ENCODE results near the gene GPR33. TPM values are rescaled to one million over a fixed set of nuclear protein-coding genes. Genes with fewer than 3 reads are reported as not detected.

The GPR33 gene
- total RNA-seq, 1 donor from 2014 or later: not detected

- no peaks in the 10 kb centered on the region for H3K4me1 Mint-ChIP-seq (ENCODE audit: low read depth, unreplicated experiment)
- H3K4me3 Mint-ChIP-seq (ENCODE audit: unreplicated experiment): no peak overlapping the region
- no peaks in the 10 kb centered on the region for H3K27me3 Mint-ChIP-seq (ENCODE audit: unreplicated experiment)
- DNase-seq: no peak
- TF ChIP-seq, protein P1, sequence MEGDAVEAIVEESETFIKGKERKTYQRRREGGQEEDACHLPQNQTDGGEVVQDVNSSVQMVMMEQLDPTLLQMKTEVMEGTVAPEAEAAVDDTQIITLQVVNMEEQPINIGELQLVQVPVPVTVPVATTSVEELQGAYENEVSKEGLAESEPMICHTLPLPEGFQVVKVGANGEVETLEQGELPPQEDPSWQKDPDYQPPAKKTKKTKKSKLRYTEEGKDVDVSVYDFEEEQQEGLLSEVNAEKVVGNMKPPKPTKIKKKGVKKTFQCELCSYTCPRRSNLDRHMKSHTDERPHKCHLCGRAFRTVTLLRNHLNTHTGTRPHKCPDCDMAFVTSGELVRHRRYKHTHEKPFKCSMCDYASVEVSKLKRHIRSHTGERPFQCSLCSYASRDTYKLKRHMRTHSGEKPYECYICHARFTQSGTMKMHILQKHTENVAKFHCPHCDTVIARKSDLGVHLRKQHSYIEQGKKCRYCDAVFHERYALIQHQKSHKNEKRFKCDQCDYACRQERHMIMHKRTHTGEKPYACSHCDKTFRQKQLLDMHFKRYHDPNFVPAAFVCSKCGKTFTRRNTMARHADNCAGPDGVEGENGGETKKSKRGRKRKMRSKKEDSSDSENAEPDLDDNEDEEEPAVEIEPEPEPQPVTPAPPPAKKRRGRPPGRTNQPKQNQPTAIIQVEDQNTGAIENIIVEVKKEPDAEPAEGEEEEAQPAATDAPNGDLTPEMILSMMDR (IDR thresholded peaks at IDR 0.05; ENCODE audit: partially characterized antibody, unreplicated experiment): no peak
- H3K9me3 Mint-ChIP-seq (ENCODE audit: unreplicated experiment): no peaks in the 10 kb centered on the region
- no peaks in the 10 kb centered on the region for H3K36me3 Mint-ChIP-seq (ENCODE audit: unreplicated experiment)
- no peak overlapping the region for H3K27ac Mint-ChIP-seq (ENCODE audit: unreplicated experiment)
Measured at GRCh38 chr14:31484754-31485153, 3.1 kb downstream of the GPR33 start.

DNA sequence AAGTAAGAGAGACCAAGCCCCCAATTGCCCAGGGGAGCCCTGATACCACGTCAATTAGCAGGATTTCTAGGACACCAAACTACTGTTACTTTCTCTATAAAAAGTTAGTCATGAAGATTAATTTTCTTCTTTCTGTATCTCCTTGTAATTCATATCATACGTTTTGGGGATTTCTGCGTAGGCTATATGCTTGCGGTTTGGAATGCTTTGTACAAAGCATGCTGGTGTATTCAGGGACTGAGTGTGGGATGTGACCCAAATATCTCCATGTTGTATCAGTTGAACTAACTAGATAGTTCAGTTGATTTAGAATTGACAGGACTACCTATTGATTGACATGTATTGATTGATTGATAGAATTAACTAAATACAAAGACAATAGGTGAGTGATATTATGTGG is 7.7 kb downstream of the GPR33 start:
- H3K36me3 Mint-ChIP-seq (ENCODE audit: unreplicated experiment): no peaks in the 10 kb centered on the region
- H3K4me3 Mint-ChIP-seq (ENCODE audit: unreplicated experiment): no peak overlapping the region
- H3K27me3 Mint-ChIP-seq (ENCODE audit: unreplicated experiment): no peaks in the 10 kb centered on the region
- H3K27ac Mint-ChIP-seq (ENCODE audit: unreplicated experiment): no peak overlapping the region
- no peak for DNase-seq
- H3K9me3 Mint-ChIP-seq (ENCODE audit: unreplicated experiment): no peaks in the 10 kb centered on the region
- no peaks in the 10 kb centered on the region for H3K4me1 Mint-ChIP-seq (ENCODE audit: low read depth, unreplicated experiment)
- TF ChIP-seq, protein P1 (IDR thresholded peaks at IDR 0.05; ENCODE audit: partially characterized antibody, unreplicated experiment): no peak

GRCh38 chr14:31479027-31479426 is 8.8 kb downstream of the GPR33 start:
- H3K36me3 Mint-ChIP-seq (ENCODE audit: unreplicated experiment): peaks cover 3% of the 10 kb centered on the region
- no peak for DNase-seq
- H3K4me3 Mint-ChIP-seq (ENCODE audit: unreplicated experiment): no peak overlapping the region
- no peak overlapping the region for H3K27ac Mint-ChIP-seq (ENCODE audit: unreplicated experiment)
- no peaks in the 10 kb centered on the region for H3K4me1 Mint-ChIP-seq (ENCODE audit: low read depth, unreplicated experiment)
- TF ChIP-seq, protein P1 (IDR thresholded peaks at IDR 0.05; ENCODE audit: partially characterized antibody, unreplicated experiment): no peak
- peaks cover 2% of the 10 kb centered on the region for H3K9me3 Mint-ChIP-seq (ENCODE audit: unreplicated experiment)
- no peaks in the 10 kb centered on the region for H3K27me3 Mint-ChIP-seq (ENCODE audit: unreplicated experiment)

DNA sequence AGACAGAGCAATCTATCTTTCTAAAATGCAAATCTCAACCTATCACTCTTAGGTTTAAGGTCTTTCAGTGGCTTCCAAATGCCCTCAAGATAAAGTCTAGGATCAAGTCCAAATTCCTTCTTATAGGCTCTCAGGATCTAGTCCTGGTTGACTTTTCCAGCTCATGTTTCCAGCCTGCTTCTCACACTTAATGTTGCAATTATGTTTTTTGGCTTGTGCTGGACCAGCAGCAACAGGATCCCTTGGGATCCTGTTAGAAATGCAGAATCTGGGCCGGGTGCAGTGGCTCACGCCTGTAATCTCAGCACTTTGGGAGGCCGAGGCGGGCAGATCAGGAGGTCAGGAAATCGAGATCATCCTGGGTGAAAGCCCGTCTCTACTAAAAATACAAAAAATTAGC is 10.6 kb downstream of the GPR33 start:
- Mint-ChIP-seq H3K9me3 (ENCODE audit: unreplicated experiment) (peaks cover 2% of the 10 kb centered on the region), H3K36me3 (ENCODE audit: unreplicated experiment) (peaks cover 5% of the 10 kb centered on the region)

GRCh38 chr14:31476131-31476866 is 11.5 kb downstream of the GPR33 start:
- no peaks in the 10 kb centered on the region for H3K27me3 Mint-ChIP-seq (ENCODE audit: unreplicated experiment)
- H3K4me1 Mint-ChIP-seq (ENCODE audit: low read depth, unreplicated experiment): no peaks in the 10 kb centered on the region
- DNase-seq: no peak
- H3K4me3 Mint-ChIP-seq (ENCODE audit: unreplicated experiment): no peak overlapping the region
- peaks cover 5% of the 10 kb centered on the region for H3K36me3 Mint-ChIP-seq (ENCODE audit: unreplicated experiment)
- TF ChIP-seq, protein P1 (IDR thresholded peaks at IDR 0.05; ENCODE audit: partially characterized antibody, unreplicated experiment): no peak
- peaks cover 2% of the 10 kb centered on the region for H3K9me3 Mint-ChIP-seq (ENCODE audit: unreplicated experiment)
- H3K27ac Mint-ChIP-seq (ENCODE audit: unreplicated experiment): no peak overlapping the region

More for the DNA sequence above, 10.6 kb downstream of the GPR33 start:
- no peak for DNase-seq
- no peak overlapping the region for H3K4me3 Mint-ChIP-seq (ENCODE audit: unreplicated experiment)
- no peak overlapping the region for H3K27ac Mint-ChIP-seq (ENCODE audit: unreplicated experiment)
- TF ChIP-seq, protein P1 (IDR thresholded peaks at IDR 0.05; ENCODE audit: partially characterized antibody, unreplicated experiment): no peak
- no peaks in the 10 kb centered on the region for H3K27me3 Mint-ChIP-seq (ENCODE audit: unreplicated experiment)
- no peaks in the 10 kb centered on the region for H3K4me1 Mint-ChIP-seq (ENCODE audit: low read depth, unreplicated experiment)
